HepG2 (cell line): ENCODE results near the gene CEP43. TPM values are rescaled to one million over a fixed set of nuclear protein-coding genes. Genes with fewer than 3 reads are reported as not detected.

ENCODE experiments used
- ARNT2 ChIP-seq: sonication (generic); formaldehyde crosslinking; IDR thresholded peaks from 2 replicates; pipeline ENCODE4 v1.8.0; 2022; ENCODE audit warnings: mild to moderate bottlenecking, low read depth, missing genetic modification reagents, moderate library complexity
- CBFB ChIP-seq: sonication (generic); formaldehyde crosslinking; IDR thresholded peaks from 2 replicates; pipeline ENCODE4 v1.4.0; 2020; ENCODE audit warnings: missing genetic modification reagents
- GATAD1 ChIP-seq: IDR thresholded peaks from 2 replicates; pipeline ENCODE4 v1.6.1; 2016; ENCODE audit warnings: missing genetic modification reagents, missing compliant biosample characterization
- GMEB1 ChIP-seq: sonication (generic); formaldehyde crosslinking; IDR thresholded peaks from 2 replicates; pipeline ENCODE4 v1.5.1; 2020; ENCODE audit warnings: missing genetic modification reagents, mild to moderate bottlenecking, borderline replicate concordance
- HDAC2 ChIP-seq: sonication (generic); formaldehyde crosslinking; IDR thresholded peaks from 2 replicates; pipeline ENCODE4 v1.4.0; 2020; ENCODE audit warnings: missing genetic modification reagents
- JARID2 ChIP-seq: sonication (generic); formaldehyde crosslinking; IDR thresholded peaks from 2 replicates; pipeline ENCODE4 v1.8.1; 2023; ENCODE audit warnings: missing genetic modification reagents, inconsistent platforms; ENCODE audit not compliant: insufficient replicate concordance
- LRRFIP1 ChIP-seq: sonication (generic); formaldehyde crosslinking; conservative IDR thresholded peaks from 2 replicates; pipeline ENCODE4 v1.4.0; 2020; ENCODE audit warnings: missing genetic modification reagents
- MBD4 ChIP-seq: IDR thresholded peaks from 2 replicates; pipeline ENCODE4 v1.6.1; 2012; ENCODE audit warnings: low read length, inconsistent platforms, borderline replicate concordance
- REST ChIP-seq, 2 experiments: IDR thresholded peaks; 2 replicates each; pipeline ENCODE4 v1.6.1; 2011 to 2012; ENCODE audit warnings: low read length in 2 of 2, borderline replicate concordance in 1 of 2, low read depth in 1 of 2, mild to moderate bottlenecking in 1 of 2, moderate library complexity in 1 of 2
- TAF15 ChIP-seq: fragments of 200-400 bp; formaldehyde crosslinking; IDR thresholded peaks from one replicate; pipeline ENCODE4 v1.6.1; 2018; ENCODE audit warnings: mild to moderate bottlenecking, low read depth, low read length; ENCODE audit not compliant: poor library complexity, severe bottlenecking
- TMF1 ChIP-seq: sonication (generic); formaldehyde crosslinking; IDR thresholded peaks from 2 replicates; pipeline ENCODE4 v1.8.1; 2022; ENCODE audit warnings: low read depth, missing genetic modification reagents
- ZBTB10 ChIP-seq: sonication (generic); formaldehyde crosslinking; IDR thresholded peaks from 2 replicates; pipeline ENCODE4 v1.4.0; 2020; ENCODE audit warnings: missing genetic modification reagents, borderline replicate concordance
- ZNF296 ChIP-seq: sonication (generic); formaldehyde crosslinking; conservative IDR thresholded peaks from 2 replicates; pipeline ENCODE4 v1.5.0; 2020; ENCODE audit warnings: mild to moderate bottlenecking, missing genetic modification reagents
- ZNF598 ChIP-seq: sonication (generic); formaldehyde crosslinking; IDR thresholded peaks from 2 replicates; pipeline ENCODE4 v1.5.1; 2020; ENCODE audit warnings: mild to moderate bottlenecking, missing genetic modification reagents, borderline replicate concordance
- ZNF713 ChIP-seq: sonication (generic); formaldehyde crosslinking; IDR thresholded peaks from 2 replicates; pipeline ENCODE4 v1.4.0; 2020; ENCODE audit warnings: mild to moderate bottlenecking, missing genetic modification reagents
- ZNF737 ChIP-seq: sonication (generic); formaldehyde crosslinking; IDR thresholded peaks from 2 replicates; pipeline ENCODE4 v1.5.0; 2020; ENCODE audit warnings: missing genetic modification reagents, mild to moderate bottlenecking, borderline replicate concordance
- ZNF747 ChIP-seq: sonication (generic); formaldehyde crosslinking; IDR thresholded peaks from 2 replicates; pipeline ENCODE4 v1.8.1; 2023; ENCODE audit warnings: missing genetic modification reagents, mild to moderate bottlenecking, borderline replicate concordance
- polyA plus RNA-seq, 8 experiments: library from polyadenylated mRNA; depleted of rRNA in 3 of 8; stranded (reverse) in 7 of 8; unstranded in 1 of 8; fragments of >200 nt; fragmentation: Illumina TruSeq in 4 of 8; extraction: Trizol in 4 of 8; gene quantifications; 2 replicates each; pipeline versions ENCODE4 v1.2.1 to v1.2.3, GENCODE V29; 2011 to 2016; ENCODE audit warnings: low read depth in 4 of 8, missing spikeins in 1 of 8, mixed read lengths in 1 of 8; ENCODE audit not compliant: insufficient read depth in 1 of 8
- total RNA-seq, 5 experiments: library from RNA; depleted of rRNA; stranded (reverse); fragments of >200 nt; fragmentation: Illumina TruSeq; extraction: Trizol; gene quantifications; 2 replicates each; pipeline ENCODE4 v1.2.3, GENCODE V29; 2016; ENCODE audit warnings: low read depth in 1 of 5

CEP43 gene
- total and polyA plus RNA-seq, 2 of the 13 experiments (the other 11 are each of a cell fraction or from before 2014, with no cell fraction given) = 29.3 to 73.9 TPM

- TF ChIP-seq TAF15 (peak; percentile 26), TMF1 (CRISPR knock-in tag) (peak; percentile 91), JARID2 (CRISPR knock-in tag) (peak; percentile 31), ZNF296 (CRISPR knock-in tag) (0 out of 2 replicates have a peak, but pooled peaks have one; percentile 62), MBD4 (no peak), ZNF713 (CRISPR knock-in tag) (peak; percentile 95; the same call in 1 of the 2 replicates), ZNF747 (CRISPR knock-in tag) (peak; percentile 75; the same call in 1 of the 2 replicates), GMEB1 (CRISPR knock-in tag) (peak; percentile 99), ZNF598 (peak; percentile 87), ARNT2 (CRISPR knock-in tag) (peak; percentile 98), HDAC2 (peak; percentile 33), REST (IDR thresholded peaks at IDR 0.05; ENCODE audit: borderline replicate concordance in 1 of 2, low read depth in 1 of 2, low read length in 2 of 2) (peak in 1 of 2 experiments; percentile 47; a peak in 1 of 4 replicates), ZBTB10 (peak; percentile 56; the same call in 1 of the 2 replicates), ZNF737 (CRISPR knock-in tag) (peak; percentile 95; the same call in 1 of the 2 replicates), GATAD1 (CRISPR knock-in tag) (peak; percentile 80), LRRFIP1 (no peak), CBFB (peak; percentile 74)
These were observed at the start of gene CEP43 (continued) for GRCh38 chr6:166999145-166999883.
